Measurements from ENCODE around the gene CGB7.
A peak's percentile ranks its signal among the peaks of the same experiment; 100 is the strongest.
"Not testable (repeated sequence)": the region's sequence is repeated elsewhere in the genome, so short reads cannot be mapped to it uniquely, and the experiment has no call there.

Gene CGB7

DNA sequence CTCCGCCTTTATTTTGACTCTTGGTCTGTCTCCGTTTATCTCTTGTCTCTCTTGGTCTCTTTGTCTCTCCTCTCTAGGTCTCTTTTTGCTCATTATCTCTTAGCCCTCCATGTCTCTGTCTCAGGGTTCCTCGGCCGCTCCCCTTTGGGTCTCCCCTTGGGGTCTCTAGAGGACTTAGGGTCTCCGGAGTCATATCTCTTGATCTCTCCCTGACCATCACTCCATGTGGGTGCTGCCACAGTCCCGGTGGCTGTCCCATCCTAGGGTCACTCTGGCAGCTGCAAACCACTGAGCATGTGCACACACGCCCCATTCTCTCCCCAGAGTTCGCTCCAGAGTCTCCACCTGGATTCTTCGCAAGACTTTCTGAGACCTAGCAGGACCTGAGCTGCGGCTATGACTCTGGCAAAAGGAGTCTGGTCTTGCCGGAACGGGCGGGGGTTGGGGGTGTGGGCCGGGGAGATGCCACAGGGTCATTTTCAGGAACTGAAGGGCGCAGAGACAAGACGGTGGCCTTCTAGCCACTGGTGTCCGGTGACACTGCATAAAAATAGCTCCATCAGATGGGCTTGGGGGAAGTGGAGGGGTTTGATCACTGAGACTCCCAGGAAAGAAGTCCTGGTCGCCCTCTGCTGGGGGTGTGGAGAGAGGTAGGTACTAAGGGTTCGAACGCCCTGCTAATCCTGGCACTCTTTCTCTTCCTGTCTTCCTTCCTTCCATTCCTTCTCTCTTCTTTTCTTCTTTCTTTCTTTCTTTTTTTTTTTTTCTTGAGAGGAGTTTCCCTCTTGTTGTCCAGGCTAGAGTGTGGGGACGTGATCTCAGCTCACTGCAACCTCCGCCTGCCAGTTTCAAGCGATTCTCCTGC lies 16.2 kb upstream of the CGB7 start:
- no peak for DNase-seq

GRCh38 chr19:49071860-49072547 lies 14.5 kb upstream of the CGB7 start:
- peak in 1 of 2 experiments; percentile 46 for DNase-seq

GRCh38 chr19:49070416-49070815 lies 12.9 kb upstream of the CGB7 start:
- DNase-seq = no peak

DNA sequence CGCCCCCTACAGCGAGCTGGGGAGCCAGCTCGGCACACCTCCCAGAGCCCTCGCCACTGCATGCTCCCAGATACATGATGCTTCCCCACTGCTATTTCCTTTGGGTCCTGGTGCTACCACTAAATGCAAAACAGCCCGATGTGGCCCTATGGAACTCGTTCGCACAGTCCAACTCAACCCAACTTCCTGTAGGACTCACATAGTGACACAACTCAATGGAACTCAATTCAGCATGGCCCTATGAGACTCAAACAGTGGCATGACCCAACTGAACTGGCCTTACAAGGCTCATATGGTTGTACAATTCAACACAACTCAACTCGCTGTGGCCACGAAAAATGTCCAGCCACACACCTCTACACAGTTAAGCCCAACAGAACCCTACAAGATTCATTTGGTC lies 11.5 kb upstream of the CGB7 start:
- DNase-seq = no peak

GRCh38 chr19:49067554-49067953 lies 10.0 kb upstream of the CGB7 start:
- no peak for DNase-seq

- DNase-seq = no peak
Observed at GRCh38 chr19:49065905-49066512, 8.5 kb upstream of the CGB7 start.

DNA sequence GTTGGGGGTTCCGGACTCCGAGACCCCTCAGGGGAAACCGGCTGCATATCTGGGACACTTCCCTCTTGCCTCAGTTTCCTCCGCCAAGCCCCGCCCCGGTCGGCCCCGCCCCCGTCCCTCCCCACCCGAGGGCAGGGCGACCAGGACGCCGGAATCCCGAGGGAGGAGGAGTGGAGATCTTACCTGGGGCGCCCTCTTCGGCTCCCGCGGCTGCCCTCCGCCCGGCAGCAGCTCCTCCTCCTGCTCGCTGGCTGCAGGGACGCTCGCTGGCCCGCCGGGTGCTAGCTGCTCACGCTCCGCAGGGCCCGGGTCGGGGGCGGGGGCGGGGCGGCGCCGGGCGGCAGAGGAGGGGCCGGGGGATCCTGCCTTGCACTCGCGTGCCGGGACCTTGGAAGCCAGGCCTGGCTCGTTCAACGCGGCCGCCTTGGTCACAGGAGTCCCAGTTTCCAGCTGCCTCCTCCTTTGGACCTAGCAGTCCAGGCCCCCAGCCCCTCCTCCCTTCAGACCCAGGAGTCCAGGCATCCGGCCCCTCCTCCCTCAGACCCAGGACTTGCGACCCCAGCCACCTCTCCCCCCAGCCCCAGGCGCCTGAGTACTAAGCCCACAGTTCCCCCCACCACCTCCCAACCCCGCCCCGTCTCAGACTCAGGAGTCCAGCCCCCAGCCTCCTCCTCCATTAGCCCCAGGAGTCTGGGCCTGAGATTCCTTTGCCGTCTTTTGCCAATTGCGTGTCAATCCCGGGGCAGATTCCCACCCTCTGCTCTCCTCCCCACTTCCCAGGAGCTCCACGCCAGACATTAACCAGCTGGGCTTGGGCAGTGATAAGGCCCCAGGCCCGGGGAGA lies 7.4 kb upstream of the CGB7 start, which contains the start of gene NTF4:
Gene NTF4 (minus strand): TSS at position 51 of the 844 bp plus-strand sequence. CDS start 2,821 bp downstream, outside the sequence.
- DNase-seq = no peak

DNA sequence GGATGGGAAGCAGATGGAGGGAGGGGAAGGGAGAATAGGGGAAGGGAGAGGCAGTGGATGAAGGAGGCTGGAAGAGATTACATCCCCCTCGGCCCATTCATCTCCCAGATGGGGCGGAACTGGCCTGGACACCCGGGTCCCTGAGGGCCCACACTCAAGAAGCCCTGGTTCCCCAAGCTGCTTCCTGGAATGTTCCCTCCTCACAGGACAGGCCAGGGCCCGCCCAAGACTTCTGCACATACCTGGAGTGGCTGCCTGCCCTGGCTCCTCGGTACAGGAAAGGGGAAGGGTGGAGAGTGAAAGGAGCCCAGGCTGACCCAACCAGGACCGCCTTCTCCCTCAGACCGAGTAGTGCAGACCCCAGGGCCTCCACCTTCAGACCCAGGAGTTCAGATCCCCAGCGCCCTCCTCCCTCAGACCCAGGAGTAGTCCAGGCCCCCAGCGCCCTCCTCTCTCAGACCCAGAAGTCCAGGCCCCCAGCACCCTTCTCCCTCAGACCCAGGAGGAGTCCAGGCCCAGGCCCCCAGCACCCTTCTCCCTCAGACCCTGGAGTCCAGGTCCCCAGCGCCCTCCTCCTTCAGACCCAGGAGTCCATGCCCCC lies 6.6 kb upstream of the CGB7 start:
- DNase-seq = no peak

GRCh38 chr19:49061445-49061844 lies 3.9 kb upstream of the CGB7 start:
- no peak for DNase-seq

- DNase-seq = no peak
Observed at GRCh38 chr19:49061000-49061399, 3.5 kb upstream of the CGB7 start.

GRCh38 chr19:49059053-49059452 lies 1.5 kb upstream of the CGB7 start:
- DNase-seq = no peak

DNA sequence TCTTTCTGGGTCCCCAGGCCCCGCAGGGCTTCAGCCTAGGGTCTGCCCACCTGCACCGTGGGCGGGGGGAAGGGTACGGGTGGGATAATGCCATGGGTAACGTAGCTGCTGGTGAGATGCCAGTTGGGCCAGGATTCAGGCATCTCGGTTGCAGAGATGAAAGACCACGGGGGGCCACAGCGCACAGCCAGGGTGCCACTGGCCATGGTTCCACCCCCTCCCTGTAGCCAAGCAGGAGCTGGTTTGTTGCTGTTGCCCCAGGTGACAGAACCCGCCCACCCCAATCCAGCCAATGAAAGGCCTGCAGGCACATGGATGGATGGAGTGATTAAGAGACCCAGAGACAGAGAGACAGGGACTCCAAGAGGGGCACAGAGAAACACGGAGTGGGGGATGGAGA lies 1.0 kb upstream of the CGB7 start:
- DNase-seq = no peak

- not testable (repeated sequence) for DNase-seq
Observed at GRCh38 chr19:49056902-49057596, 500 bp downstream of the CGB7 start.

GRCh38 chr19:49056101-49056901 lies 1.2 kb downstream of the CGB7 start:
- peak; percentile 38 to 53 for DNase-seq

GRCh38 chr19:49050376-49051033 lies 7.0 kb downstream of the CGB7 start:
- not testable (repeated sequence) for DNase-seq

DNA sequence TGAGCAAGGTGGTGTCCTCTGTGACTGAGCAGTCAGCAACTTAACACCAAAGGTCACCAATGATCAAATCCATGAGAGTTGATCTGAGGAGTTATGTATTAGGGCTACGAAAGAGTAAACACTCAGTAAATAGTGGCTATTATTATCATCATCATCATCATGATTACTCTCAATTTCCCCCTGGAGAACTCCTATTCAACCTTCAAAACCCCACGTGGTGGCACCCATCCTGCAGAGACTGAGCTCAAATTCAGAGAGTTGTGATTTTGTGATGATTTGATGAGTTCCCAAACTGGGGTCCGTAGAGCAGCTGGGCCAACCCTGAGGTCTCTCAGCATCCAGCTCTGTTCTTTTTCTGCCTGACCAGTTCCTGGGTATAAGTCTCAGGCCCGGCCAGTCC lies 7.7 kb downstream of the CGB7 start:
- not testable (repeated sequence) for DNase-seq

DNA sequence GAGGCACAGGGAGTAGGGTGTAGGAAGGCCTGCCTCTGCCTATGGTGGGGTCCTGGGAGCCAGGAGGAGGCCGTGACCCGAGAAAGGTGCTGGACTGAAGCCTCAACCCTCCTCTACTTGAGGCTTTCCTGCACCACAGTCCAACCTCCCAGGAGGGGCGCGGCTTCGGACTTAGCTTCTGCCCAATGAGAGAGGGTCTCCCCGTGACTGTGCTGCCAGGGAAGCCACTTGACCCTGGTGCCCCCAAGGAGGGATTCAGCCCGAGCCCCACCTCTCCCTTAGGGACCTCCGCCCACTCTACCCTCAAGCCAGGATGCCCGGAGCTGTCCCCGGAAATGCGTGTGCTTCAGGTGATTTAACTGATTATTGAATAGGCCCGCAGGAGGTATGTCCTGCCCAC lies 8.5 kb downstream of the CGB7 start, which contains the start of gene CGB8:
Gene CGB8 (minus strand): TSS at position 101 of the 400 bp plus-strand sequence. CDS start 372 bp downstream, outside the sequence.
- not testable (repeated sequence) for DNase-seq

DNA sequence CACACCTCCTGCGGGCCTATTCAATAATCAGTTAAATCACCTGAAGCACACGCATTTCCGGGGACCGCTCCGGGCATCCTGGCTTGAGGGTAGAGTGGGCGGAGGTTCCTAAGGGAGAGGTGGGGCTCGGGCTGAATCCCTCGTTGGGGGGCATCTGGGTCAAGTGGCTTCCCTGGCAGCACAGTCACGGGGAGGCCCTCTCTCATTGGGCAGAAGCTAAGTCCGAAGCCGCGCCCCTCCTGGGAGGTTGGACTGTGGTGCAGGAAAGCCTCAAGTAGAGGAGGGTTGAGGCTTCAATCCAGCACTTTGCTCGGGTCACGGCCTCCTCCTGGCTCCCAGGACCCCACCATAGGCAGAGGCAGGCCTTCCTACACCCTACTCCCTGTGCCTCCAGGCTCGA lies 14.0 kb downstream of the CGB7 start, which contains the start of gene CGB5:
Gene CGB5 (plus strand): TSS at position 301 of the 400 bp plus-strand sequence. CDS start 362 bp downstream, outside the sequence.
- not testable (repeated sequence) for DNase-seq

- not testable (repeated sequence) for DNase-seq
Observed at GRCh38 chr19:49042666-49043065, 14.9 kb downstream of the CGB7 start.

DNA sequence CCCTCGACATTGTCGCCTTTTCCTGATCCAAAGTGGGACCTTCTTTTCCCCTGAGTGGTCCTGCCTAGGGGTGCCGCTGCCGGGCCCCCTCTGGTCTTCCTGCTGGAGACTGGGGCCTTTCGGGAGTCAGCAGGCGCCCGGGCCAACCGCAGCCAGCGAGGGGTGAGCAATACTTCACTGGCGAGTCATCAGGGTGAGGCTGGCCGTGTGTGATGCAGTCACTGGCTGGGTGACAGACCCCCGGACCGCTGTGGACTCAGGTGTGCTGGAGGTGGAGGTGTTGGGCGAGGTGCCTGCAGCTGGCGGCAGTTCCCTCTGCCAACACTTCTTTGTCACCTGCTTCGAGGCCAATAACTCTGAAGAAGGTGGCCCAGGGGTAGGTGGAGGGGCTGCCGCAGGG lies 15.4 kb downstream of the CGB7 start:
- no peak for DNase-seq
